ENCODE measurements around the gene CNRIP1. TPM values are rescaled to one million over a fixed set of nuclear protein-coding genes. Genes with fewer than 3 reads are reported as not detected.
"Not testable (repeated sequence)": the region's sequence is repeated elsewhere in the genome, so short reads cannot be mapped to it uniquely, and the experiment has no call there.

CNRIP1 gene
- total RNA-seq, 1 donor from 2014 or later: not detected

DNA sequence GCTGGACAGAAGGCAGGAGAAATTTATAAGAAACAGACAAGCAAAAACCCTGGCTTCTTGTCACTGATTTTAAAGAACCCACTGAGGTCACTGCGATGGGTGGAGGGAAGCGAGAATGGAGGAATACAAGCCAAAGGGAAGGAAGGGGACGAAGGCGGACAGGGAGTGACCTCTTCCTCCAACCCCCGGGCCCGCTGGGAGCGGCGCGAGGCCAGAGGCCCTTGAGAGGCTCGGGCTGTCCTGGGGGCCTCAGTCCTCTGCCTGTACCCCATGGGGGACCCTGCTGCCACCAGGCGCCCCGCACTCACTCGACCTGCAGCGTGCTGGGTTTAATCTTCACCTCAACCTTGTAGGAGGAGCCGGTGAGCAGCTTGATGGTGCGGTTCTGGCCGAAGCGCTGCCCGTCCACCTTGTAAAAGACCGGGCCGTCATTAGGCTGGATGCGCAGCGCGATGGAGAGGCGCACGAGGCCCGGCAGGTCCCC, 793 bp downstream of the CNRIP1 start:
- ChIA-PET CTCF (interaction anchor here (1.7 kb wide), 1 partner anchor 44 kb away, joined by 4 read pairs; no protein-coding TSS in a partner anchor), POLR2A (no interaction called here)
- TF ChIP-seq, protein P1, sequence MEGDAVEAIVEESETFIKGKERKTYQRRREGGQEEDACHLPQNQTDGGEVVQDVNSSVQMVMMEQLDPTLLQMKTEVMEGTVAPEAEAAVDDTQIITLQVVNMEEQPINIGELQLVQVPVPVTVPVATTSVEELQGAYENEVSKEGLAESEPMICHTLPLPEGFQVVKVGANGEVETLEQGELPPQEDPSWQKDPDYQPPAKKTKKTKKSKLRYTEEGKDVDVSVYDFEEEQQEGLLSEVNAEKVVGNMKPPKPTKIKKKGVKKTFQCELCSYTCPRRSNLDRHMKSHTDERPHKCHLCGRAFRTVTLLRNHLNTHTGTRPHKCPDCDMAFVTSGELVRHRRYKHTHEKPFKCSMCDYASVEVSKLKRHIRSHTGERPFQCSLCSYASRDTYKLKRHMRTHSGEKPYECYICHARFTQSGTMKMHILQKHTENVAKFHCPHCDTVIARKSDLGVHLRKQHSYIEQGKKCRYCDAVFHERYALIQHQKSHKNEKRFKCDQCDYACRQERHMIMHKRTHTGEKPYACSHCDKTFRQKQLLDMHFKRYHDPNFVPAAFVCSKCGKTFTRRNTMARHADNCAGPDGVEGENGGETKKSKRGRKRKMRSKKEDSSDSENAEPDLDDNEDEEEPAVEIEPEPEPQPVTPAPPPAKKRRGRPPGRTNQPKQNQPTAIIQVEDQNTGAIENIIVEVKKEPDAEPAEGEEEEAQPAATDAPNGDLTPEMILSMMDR (IDR thresholded peaks at IDR 0.05): no peak
- peaks cover 24% of the 10 kb centered on the region for H3K27me3 Mint-ChIP-seq
- ATAC-seq (ENCODE audit: low read depth) (no peak), DNase-seq (no peak)
- intact Hi-C loops (cut with micrococcal nuclease): no loop called here
- H3K4me1 Mint-ChIP-seq: peaks cover 13% of the 10 kb centered on the region
- no peak overlapping the region for H3K27ac Mint-ChIP-seq
- peaks cover under 1% of the 10 kb centered on the region for H3K9me3 Mint-ChIP-seq
- no peaks in the 10 kb centered on the region for H3K36me3 Mint-ChIP-seq (ENCODE audit: low read depth)
- peak overlapping the region; percentile 77 for H3K4me3 Mint-ChIP-seq

DNA sequence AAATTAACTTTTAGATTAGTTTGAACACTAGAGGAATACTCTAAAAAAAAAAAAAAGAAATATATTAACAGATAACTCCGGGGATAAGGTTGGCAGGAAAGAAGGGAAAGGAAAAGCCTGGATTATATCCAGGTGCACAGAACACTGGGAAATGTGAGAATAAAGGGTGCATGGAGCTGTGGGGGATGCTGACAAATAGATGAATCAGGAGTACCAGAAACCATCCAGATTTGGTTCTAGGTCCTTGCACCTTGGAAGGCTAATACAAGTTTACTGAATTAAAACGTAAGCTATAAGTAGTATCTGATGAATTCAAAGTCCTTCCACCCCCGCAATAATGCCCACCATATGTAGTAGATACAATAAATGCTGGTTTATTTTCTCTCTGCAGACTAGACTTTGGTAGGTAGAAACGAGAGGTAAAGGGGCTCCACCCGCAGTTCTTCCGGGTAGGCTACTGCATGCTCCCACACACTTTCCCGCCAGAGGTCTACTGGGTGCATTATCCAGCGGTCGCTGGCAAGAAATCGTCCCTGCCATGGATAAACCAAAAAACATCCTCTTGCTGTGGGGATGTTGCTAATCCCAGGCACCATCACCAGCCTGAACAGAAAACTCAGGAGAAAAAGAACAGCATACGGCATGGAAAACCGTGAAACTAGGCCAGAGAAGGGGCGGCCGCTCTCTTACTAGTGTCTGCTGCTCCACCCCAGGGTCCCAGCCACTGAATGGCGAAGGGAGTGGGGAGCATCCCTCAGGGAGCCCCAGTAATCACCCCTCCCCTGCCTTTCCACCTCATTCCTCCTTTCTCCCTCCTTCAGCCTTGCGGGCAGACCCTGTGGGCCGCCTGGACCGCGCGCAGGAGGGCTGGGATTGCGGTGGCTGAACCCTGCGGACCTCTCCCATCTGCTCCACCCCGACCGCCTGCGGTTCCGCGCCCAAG, 1.5 kb downstream of the CNRIP1 start:
- H3K9me3 Mint-ChIP-seq: peaks cover 3% of the 10 kb centered on the region
- H3K4me1 Mint-ChIP-seq: peaks cover 13% of the 10 kb centered on the region
- no peaks in the 10 kb centered on the region for H3K36me3 Mint-ChIP-seq (ENCODE audit: low read depth)
- H3K4me3 Mint-ChIP-seq: peak overlapping the region; percentile 77
- no peak for DNase-seq
- ChIA-PET CTCF (no interaction called here), POLR2A (no interaction called here)
- TF ChIP-seq, protein P1 (IDR thresholded peaks at IDR 0.05): no peak
- no peak for ATAC-seq (ENCODE audit: low read depth)
- intact Hi-C loops (cut with micrococcal nuclease): no loop called here
- no peak overlapping the region for H3K27ac Mint-ChIP-seq
- H3K27me3 Mint-ChIP-seq: peaks cover 25% of the 10 kb centered on the region

DNA sequence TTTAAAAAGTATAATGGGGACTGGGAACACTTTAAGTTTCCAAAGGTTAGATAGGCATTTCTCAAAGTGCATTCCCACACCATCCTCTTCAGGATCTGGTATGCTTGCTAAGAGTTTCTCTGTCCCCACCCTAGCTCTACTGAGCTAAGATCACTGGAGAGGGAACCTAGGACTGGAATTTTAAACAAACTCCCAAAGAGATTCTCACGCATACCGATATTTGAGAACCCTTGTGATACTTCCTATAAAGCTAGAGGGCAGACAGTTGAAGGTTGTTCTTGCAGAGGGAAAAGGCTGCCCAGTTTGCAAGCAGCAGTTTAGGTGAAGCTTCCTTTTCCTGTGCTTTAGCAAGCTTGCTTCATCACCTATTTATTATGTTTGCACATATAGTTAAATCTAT, 3.6 kb downstream of the CNRIP1 start:
- TF ChIP-seq, protein P1 (IDR thresholded peaks at IDR 0.05): no peak
- POLR2A ChIA-PET: no interaction called here
- Mint-ChIP-seq H3K9me3 (peaks cover 3% of the 10 kb centered on the region), H3K27ac (no peak overlapping the region), H3K4me1 (peaks cover 13% of the 10 kb centered on the region), H3K27me3 (peaks cover 25% of the 10 kb centered on the region), H3K4me3 (no peak overlapping the region), H3K36me3 (ENCODE audit: low read depth) (no peaks in the 10 kb centered on the region)
- CTCF ChIA-PET: interaction anchor here (1.8 kb wide), 1 partner anchor 125 kb away, joined by 4 read pairs; no protein-coding TSS in a partner anchor
- ATAC-seq (ENCODE audit: low read depth) (no peak), DNase-seq (no peak)
- intact Hi-C loops (cut with micrococcal nuclease): no loop called here

DNA sequence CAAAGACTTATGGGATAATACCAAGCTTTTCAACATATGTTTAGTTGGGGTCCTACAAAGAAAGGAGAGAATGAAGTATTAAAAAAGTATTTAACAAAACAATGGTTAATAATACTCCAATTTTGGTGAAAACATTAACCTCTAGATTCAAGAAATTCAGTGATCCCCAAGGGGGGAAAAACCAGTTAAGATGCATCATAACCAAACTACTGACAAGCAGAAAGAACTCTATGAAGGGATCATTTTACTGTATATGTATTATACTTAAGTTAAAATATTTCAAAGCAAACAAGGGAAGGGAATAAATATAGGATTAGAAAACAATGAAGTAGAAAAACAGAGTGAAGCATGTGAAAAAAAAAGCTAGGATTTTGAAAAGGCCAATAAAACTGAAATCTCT, 8.7 kb downstream of the CNRIP1 start:
- Mint-ChIP-seq H3K9me3 (peaks cover 3% of the 10 kb centered on the region), H3K27ac (no peak overlapping the region), H3K4me1 (no peaks in the 10 kb centered on the region), H3K27me3 (peaks cover 3% of the 10 kb centered on the region), H3K36me3 (ENCODE audit: low read depth) (no peaks in the 10 kb centered on the region), H3K4me3 (no peak overlapping the region)
- ATAC-seq (ENCODE audit: low read depth) (no peak), DNase-seq (no peak)
- ChIA-PET CTCF (no interaction called here), POLR2A (no interaction called here)
- intact Hi-C loops (cut with micrococcal nuclease): loop anchor here (5.0 kb wide), 1 partner anchor 36 kb away; no protein-coding TSS in a partner anchor
- TF ChIP-seq, protein P1 (IDR thresholded peaks at IDR 0.05): no peak

DNA sequence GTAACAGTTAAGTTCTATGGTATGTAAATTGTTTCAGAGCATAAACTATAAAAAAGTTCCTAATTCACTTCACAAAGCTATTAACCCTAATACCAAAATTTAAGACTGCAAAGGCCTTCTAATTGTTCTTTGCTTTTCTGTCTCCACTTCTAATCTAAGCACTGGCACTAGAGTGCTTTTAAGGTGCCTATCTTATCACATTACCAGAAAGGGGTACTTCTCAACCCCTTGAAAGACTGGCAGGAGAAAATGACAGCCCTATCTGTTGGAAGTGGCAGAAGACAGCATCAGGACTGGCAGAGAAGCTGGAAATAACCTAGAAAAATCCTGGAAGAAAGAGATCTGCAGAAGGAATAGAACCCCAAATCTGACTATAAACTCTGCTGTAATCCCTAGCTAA, 10.3 kb downstream of the CNRIP1 start:
- POLR2A ChIA-PET: no interaction called here

DNA sequence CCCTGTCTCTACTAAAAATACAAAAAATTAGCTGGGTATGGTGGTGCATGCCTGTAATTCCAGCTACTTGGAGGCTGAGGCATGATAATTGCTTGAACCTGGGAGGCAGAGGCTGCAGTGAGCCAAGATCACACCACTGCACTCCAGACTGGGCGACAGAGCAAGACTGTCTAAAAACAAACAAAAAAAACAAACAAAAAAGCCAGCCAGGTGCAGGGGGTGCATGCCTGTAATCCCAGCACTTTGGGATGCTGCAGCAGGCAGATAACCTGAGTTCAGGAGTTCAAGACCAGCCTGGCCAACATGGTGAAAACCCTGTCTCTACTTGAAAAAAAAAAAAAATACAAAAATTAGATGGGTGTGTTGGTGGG, 15.9 kb downstream of the CNRIP1 start:
- ATAC-seq (ENCODE audit: low read depth); H3K27ac Mint-ChIP-seq; POLR2A ChIA-PET; H3K9me3 Mint-ChIP-seq; DNase-seq; H3K4me3 Mint-ChIP-seq; H3K27me3 Mint-ChIP-seq; CTCF ChIA-PET; H3K36me3 Mint-ChIP-seq (ENCODE audit: low read depth); H3K4me1 Mint-ChIP-seq; intact Hi-C loops (cut with micrococcal nuclease): not testable (repeated sequence)

More for the DNA sequence above, 10.3 kb downstream of the CNRIP1 start:
- H3K9me3 Mint-ChIP-seq: peaks cover 3% of the 10 kb centered on the region
- no peak overlapping the region for H3K4me3 Mint-ChIP-seq
- intact Hi-C loops (cut with micrococcal nuclease): no loop called here
- no peaks in the 10 kb centered on the region for H3K4me1 Mint-ChIP-seq
- ATAC-seq (ENCODE audit: low read depth): no peak
- CTCF ChIA-PET: no interaction called here
- H3K27me3 Mint-ChIP-seq: peaks cover 3% of the 10 kb centered on the region
- no peak for DNase-seq
- H3K36me3 Mint-ChIP-seq (ENCODE audit: low read depth): no peaks in the 10 kb centered on the region
- TF ChIP-seq, protein P1 (IDR thresholded peaks at IDR 0.05): no peak
- no peak overlapping the region for H3K27ac Mint-ChIP-seq

All from activated B cell treated with CpG ODN at 0.5 μM for 24 hours (primary cell).